Vagina (tissue), 2 donors: ENCODE measurements around the gene PPARA.

Experiments
- CTCF ChIP-seq, 3 experiments: fragments of 450-650 bp in 2 of 3; fragments of 200-600 bp in 1 of 3; sonication (generic) in 1 of 3; IDR thresholded peaks; one replicate each; pipeline ENCODE4 v1.5.1; 2017 to 2019; ENCODE audit warnings: antibody characterized with exemption in 3 of 3, mild to moderate bottlenecking in 2 of 3, moderate library complexity in 2 of 3
- POLR2A ChIP-seq, 2 donors: fragments of 450-650 bp; IDR thresholded peaks; one replicate each; pipeline ENCODE4 v1.6.1; 2017; ENCODE audit warnings: antibody characterized with exemption in 2 of 2, mild to moderate bottlenecking in 2 of 2, moderate library complexity in 2 of 2

GRCh38 chr22:46280999-46281623, 130.8 kb downstream of the PPARA start:
- no peak for TF ChIP-seq CTCF (IDR thresholded peaks at IDR 0.05)
- TF ChIP-seq POLR2A (IDR thresholded peaks at IDR 0.05) = no peak
